Choroid plexus epithelial cell (primary cell): ENCODE measurements around the gene TMC3.

Experiments
- DNase-seq: peaks from one replicate; pipeline ENCODE4 v3.0.0-alpha.2; 2010; ENCODE audit warnings: low read depth
- H3K4me3 ChIP-seq: 2 replicates; pipeline ENCODE4 v1.5.1; 2011; ENCODE audit warnings: low read depth, mild to moderate bottlenecking, control low read depth, low read length, moderate library complexity
- CTCF ChIP-seq: conservative IDR thresholded peaks from 2 replicates; pipeline ENCODE4 v1.5.1; 2011; ENCODE audit warnings: low read depth, mild to moderate bottlenecking, control low read depth, inconsistent platforms, low read length, moderate library complexity

The TMC3 gene

GRCh38 chr15:81284256-81285031 is 89.6 kb downstream of the TMC3 start:
- TF ChIP-seq CTCF = no peak
- no peak overlapping the region for H3K4me3 ChIP-seq
- DNase-seq = no peak

DNA sequence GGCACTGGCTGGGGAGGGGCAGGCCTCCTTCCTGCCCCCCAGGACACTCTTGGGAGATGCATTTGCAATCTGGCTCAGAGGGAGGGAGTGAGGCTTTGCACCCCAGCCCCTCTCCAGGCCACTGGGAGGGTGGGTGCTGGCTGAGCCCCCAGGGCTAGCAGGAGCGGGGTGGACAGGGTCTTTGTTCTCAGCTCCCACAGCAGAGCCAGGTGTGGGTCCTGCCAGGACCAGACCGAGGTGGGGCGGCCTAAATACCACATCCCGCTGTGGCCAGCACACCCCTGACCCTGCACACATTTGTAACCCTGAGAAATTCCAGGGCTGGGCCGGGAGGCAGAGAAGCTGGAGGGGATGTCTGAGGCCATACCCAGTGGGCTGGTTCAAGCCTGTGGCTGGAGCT is 91.1 kb downstream of the TMC3 start:
- H3K4me3 ChIP-seq = no peak overlapping the region
- no peak for DNase-seq
- TF ChIP-seq CTCF = no peak

DNA sequence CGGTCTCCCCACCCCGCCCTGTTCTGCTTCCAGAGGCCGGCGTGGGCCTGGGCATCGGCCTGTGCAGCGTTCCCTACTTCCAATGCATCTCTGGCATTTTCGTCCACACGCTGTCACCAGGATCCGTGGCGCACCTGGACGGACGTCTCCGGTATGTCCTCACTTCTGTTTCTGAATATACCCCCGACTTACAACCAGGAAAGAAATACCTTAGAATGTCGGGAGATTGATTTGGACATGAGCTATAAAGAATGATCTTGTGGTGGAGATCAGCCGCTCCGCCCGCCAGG is 91.5 kb downstream of the TMC3 start:
- no peak overlapping the region for H3K4me3 ChIP-seq
- TF ChIP-seq CTCF = no peak

DNA sequence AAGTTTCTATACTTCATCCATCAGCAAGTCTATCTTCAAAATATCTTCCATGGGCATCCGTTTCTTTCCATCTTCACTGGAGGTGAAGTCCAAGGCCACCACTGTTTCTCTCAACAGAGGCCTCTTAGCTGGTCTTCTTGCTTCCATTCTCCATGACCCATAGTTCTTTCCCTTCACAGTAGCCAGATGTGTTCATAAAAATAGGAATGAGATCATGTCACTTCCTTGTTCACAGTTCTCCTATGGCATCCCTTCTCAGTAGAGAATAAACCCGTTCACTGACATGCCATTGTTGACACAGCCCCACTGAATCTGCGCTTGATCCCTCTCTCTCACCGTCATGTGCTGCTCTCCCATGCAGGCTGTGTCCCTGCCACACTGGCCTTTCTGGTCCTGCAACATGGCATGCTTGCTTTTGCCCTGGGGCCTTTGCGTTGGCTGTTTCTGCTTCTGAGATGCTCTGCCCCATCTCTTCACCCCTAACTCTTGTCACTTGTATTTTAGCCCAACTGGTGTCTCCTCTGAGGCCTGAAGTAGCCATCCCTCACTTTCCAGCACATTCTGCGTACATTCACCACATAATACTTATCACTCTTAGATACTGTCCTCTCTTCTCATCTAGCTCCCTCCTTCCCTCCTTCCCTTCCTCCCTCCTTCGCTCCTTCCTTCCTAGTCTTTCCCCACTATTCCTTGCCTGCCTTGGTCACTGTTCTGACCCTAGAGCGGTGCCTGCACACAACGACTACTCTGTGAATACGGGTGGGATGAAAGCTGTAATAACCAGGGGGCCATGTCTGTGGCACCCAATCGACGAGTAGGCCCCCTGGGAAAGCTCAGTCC is 92.0 kb downstream of the TMC3 start:
- TF ChIP-seq CTCF = no peak
- H3K4me3 ChIP-seq = no peak overlapping the region
- no peak for DNase-seq

More for the DNA sequence above, 91.5 kb downstream of the TMC3 start:
- DNase-seq = no peak

DNA sequence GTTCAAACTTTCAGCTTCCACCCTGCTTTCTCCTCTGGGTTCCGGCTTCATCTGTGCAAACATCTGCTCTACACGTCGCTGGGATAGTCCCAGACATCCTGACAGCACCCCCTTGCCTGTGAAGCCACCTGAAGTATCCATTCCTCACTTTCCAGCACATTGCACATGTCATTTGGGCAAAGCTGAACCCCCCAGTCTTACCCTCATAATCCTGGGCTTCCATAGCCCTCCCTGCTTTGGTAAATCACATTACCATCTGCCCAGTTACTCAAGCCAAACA is 92.6 kb downstream of the TMC3 start:
- no peak for TF ChIP-seq CTCF
- DNase-seq = no peak
- no peak overlapping the region for H3K4me3 ChIP-seq
